HG03342 (cell line): ENCODE results near the gene NOL4L.

Source experiments
- ATAC-seq: cut with Tn5 transposase; IDR thresholded peaks from one replicate; pipeline ENCODE4 v1.9.1; 2021; ENCODE audit warnings: mild to moderate bottlenecking, moderate library complexity; ENCODE audit not compliant: unreplicated experiment

NOL4L gene

DNA sequence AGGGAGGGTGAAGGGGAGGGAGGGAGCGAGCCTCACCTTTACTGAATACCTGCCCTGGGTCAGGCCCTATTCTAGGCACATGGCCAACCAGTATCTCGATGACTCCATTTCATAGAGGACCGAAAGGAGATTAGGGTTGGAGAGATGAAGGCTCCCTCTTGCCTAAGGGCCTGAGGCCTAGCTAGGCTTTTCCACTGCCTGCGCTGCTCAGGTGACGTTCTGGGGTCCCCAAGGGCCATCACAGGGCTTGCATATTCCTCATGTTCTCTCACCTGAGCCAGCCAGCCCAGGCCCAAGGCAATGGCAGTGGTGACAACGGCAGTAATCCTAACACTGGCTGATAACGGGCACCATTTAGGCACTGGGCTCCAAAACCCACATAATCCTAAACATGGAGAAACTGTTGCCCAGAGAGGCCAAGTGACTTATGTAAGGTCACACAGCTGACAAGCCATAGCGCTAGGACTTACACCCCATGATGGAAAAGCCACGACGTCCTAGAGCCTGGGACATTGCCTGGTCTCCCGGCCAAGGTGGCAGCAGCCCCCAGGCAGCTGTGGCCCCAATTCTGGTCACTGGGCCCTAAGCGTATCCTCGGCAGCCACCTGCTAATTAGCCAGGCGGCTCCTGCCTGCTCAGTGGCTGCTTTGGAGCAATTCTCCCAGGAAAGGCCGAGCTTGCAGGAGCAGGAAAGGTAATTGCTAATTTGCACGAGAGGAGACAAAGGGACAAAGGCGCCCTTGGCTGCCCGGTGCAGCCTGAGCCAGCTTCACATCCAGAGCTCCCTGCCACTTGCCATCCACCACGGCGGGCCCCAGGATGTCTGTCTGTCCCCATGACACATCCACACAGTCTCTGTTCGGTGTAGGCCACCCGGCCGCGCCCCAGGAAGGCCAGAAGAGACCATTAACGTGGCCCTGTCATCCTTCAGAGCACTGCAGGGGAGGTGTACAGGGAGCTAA, 21.5 kb downstream of the NOL4L start:
- ATAC-seq = no peak

DNA sequence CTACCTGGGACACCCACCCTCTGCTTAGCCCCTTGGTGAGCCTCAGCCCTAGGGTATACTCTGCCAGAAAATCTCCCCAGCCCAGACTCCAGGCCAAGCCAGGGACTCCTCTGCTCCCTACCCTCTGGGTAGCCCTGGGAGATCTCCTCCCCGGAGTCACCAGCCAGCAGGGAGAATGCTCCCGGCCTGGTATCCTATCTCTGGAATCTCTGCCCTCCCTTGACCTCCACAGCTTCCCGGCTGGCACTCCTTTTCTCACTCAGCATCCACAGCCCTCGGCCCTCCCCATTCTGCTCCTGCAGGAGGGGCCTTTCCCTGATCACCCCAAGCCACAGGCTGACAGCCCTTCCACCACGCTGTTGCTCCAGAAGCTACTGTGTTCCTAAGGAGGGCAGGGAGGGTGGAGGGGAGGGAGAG, 22.6 kb downstream of the NOL4L start:
- ATAC-seq = no peak

DNA sequence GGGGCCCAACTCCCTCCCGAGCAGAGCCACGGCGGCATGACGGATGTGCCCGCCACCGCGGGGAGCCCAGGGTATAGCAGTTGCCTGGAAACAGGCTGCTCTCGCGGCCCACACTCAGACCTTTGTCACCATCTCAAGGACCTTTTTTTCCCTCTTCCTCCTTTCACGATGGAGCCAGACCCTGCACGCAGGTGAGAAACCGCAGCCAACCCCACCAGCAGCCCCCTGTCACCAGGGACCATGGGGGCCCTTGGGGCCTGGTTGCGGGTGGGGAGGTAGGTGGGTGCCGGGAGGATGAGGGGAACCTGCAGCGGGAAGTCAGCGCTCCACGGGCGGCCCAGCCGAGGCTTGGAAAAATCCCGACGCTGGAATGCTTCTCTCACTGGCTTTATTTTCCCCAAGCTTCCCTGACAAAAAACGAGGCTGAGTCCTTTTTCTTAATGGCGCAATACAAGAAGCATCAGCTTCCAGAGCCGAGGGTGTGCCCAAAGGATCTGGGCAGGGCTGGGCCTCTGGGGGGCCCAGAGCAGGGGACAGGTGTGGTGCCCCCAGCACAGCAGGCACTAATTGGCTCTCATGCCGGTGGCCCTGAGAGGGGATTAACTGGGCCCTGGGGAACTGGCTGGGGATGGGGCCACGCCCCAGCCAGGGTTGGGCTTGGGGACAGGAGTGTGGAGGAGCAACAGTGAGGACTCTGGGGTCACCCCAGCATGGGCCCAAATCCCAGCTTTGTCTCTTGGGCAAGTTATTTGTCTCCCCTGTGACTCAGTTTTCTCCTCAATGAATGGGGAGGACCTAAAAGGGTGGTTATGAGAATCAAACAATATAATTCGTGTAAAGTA, 23.9 kb downstream of the NOL4L start:
- no peak for ATAC-seq

DNA sequence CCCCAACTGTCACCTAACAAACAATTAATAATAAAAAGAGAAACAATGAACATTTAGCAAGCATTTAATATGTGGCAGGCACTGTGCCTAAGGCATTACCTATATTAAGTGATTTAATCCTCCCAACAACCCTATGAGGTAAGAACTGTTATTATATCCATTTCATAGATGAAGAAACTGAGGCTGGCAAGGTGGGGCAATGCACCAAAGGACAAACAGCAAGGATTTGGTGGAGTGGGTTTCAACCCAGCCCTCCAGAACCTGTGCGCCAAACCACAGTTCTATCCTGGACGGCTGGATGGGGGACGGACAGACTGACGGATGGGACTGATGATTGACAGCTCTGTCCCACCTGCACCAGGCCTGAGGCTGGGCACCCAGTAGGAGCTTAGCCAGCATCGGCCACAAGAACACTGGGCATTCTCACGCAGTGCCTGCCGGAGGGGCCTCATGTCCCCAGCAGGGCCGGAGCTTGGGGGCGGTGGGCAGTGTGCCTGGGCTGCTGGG, 24.6 kb downstream of the NOL4L start:
- no peak for ATAC-seq

GRCh38 chr20:32559753-32560380, 25.3 kb downstream of the NOL4L start:
- ATAC-seq = no peak

GRCh38 chr20:32559205-32559752, 25.9 kb downstream of the NOL4L start:
- no peak for ATAC-seq

- ATAC-seq = no peak
Observed at GRCh38 chr20:32558526-32558925, 26.6 kb downstream of the NOL4L start.

- no peak for ATAC-seq
Observed at GRCh38 chr20:32557319-32557718, 27.8 kb downstream of the NOL4L start.

GRCh38 chr20:32556312-32557184, 28.6 kb downstream of the NOL4L start:
- no peak for ATAC-seq

- ATAC-seq = no peak
Observed at GRCh38 chr20:32555584-32555983, 29.5 kb downstream of the NOL4L start.

DNA sequence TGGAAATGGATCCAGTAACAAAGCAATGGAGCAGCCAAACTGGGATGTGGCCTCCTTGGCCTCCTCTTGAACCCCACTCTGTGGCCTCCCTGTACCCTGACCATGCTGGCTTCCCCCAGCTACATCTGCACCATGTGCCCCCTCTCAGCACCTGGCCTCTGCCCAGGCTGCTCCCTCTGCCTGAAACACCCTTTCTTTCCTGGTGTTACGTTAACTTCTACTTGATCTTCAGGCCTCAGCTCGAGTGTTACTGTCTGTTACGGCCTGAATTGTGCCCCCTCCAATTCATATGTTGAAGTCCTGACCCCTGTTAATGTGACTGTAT, 30.2 kb downstream of the NOL4L start:
- no peak for ATAC-seq

- no peak for ATAC-seq
Observed at GRCh38 chr20:32553618-32554017, 31.5 kb downstream of the NOL4L start.

DNA sequence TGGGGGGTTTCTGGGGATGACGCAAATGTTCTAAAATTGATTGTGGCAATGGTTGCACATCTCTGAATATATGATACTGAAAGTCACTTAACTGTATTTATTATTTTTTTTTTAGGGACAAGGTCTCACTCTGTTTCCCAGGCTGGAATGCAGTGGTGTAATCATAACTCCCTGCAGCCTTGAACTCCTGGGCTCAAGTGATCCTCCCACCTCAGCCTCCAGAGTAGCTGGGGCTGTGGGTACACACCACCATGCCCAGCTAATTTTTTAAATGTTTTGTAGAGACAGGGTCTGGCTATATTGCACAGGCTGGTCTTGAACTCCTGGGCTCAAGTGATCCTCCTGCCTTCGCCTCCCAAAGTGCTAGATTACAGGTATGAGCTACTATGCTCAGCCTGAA, 33.4 kb downstream of the NOL4L start:
- ATAC-seq = no peak

GRCh38 chr20:32549842-32550241, 35.3 kb downstream of the NOL4L start:
- no peak for ATAC-seq

DNA sequence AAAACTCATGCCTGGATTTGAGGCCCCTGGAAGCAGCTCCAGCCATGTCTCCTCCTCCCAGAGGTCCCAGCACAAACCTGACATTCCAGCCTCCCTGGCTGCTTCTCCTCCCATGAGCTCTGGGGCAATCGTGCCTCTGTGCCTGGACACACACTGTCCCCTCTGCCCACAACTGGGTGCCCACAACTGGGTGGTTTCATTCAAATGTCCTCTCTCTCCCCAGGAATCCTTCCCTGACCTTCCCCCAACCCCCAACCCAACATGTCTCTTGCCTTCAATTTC, 37.4 kb downstream of the NOL4L start:
- ATAC-seq = no peak

DNA sequence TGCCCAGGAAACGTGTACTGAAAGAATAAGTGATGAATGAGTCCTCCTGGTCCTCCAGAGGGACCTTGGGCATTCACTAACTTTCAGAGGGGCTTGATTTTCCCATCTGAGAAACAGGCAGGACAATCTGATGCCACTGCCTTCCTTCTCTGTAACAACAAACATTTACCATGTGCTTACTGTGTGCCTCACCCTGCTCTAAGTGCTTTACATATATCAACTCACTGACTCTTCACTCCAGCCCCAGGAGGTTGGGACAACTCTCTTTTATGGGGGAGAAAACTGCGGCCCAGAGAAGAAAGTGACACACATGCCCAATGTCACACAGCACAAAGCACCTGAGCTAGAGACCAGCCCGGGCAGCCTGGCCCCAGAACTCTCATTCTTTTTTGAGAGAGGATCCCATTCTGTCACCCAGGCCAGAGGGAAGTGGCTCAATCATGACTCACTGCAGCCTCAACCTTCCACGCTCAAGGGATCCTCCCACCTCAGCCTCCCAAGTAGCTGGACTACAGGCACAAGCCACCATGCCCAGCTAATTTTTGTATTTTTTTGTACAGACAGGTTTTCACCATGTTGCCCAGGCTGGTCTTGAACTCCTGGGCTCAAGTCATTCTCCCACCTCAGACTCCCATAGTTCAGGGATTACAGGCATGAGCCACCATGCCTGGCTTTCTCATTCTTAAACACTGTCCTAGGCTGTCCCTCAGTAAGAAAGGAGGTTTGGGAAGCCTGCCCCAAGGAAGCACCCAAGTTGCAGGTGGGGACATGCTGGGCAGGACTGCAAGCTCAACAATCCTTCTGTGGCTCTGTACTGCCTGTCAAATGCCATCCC, 38.0 kb downstream of the NOL4L start:
- no peak for ATAC-seq

DNA sequence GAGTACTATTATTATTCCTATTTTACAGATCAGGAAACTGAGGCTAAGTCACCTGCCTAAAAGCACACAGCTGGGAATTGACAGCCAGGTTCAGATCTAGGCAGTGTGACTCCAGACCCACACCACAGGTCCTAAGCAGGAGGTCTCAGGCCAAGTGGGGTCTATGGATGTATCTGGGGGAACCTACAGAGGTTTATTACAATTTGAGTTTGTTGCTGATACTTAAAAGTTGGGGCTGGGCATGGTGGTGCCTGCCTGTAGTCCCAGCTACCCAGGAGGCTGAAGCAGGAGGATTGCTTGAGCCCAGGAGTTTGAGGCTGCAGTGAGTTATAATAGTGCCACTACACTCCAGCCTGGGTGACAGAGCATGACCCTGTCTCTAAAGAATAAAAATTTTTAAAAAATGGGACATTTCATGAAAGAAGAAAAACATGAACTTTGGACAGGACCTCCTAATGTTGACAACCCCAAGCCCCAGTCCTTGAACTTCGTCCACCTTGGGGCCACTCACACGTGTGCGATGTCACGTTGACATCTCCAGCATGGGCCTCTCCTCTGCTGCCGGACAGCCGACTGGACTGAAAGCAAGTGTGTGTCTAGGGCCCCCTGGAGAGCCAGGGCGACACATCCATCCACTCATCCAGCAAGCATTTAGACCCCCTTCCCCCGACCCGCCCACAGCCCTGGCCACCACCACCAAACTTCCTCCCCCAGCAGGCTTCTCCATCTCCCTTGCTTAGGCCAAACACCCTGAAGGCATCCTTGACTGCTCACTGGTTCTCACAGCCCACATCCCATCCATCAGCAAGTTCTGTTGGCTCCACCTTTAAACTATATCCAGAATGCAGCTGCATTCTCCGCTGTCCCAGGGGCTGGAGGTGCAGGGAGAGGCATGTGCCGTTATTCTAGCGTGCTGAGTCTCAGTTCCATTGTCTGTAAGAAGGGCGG, 40.0 kb downstream of the NOL4L start:
- ATAC-seq = no peak

DNA sequence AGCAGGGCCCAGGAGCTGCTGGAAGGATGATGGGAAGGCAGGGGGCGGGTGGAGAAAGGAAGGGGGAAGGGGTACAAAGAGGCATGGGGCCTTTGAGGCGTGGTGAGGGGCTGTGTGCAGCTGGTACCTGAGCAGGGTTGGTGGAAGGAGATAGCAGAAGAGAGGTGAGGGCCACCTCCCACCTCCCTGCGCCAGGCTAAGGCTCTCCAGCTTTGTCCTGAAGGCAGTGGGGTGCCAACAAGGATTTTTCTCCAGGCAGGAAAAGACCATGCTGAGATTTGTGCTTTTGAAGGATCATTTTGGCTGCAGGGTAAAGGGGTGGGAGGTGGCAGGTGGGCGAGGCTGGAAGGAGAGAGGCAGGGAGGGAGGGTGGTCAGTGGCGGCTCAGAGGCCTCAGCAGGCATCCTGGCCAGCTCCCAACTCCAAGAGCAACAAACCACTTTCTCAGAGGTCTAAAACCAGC, 40.8 kb downstream of the NOL4L start:
- no peak for ATAC-seq
